DOHH2 (cell line): ENCODE data around the gene RAPGEF5.

Experiments
- H3F3A ChIP-seq: fragments of 200-600 bp; sonication (generic), shearing (Covaris generic); 2 replicates; pipeline ENCODE4 v1.6.0; 2016; ENCODE audit warnings: antibody characterized with exemption, mild to moderate bottlenecking; ENCODE audit not compliant: control insufficient read depth, insufficient read depth
- H3K27ac ChIP-seq: fragments of 200-600 bp; sonication (generic); 2 replicates; pipeline ENCODE4 v1.5.1; 2014; ENCODE audit warnings: low read depth, mild to moderate bottlenecking, low read length, moderate library complexity
- H3K27me3 ChIP-seq: fragments of 200-600 bp; sonication (generic); 2 replicates; pipeline ENCODE4 v1.6.1; 2014; ENCODE audit warnings: mild to moderate bottlenecking, low read length, mixed read lengths; ENCODE audit not compliant: control insufficient read depth
- H3K36me3 ChIP-seq: fragments of 200-600 bp; sonication (generic); 2 replicates; pipeline ENCODE4 v1.6.1; 2014; ENCODE audit warnings: mild to moderate bottlenecking, low read length, moderate library complexity, mixed read lengths; ENCODE audit not compliant: control insufficient read depth
- H3K4me1 ChIP-seq: fragments of 200-600 bp; sonication (generic); 2 replicates; pipeline ENCODE4 v1.6.1; 2014; ENCODE audit warnings: mild to moderate bottlenecking, low read length, mixed read lengths; ENCODE audit not compliant: control insufficient read depth
- H3K4me2 ChIP-seq: fragments of 200-600 bp; sonication (generic); 2 replicates; pipeline ENCODE4 v1.6.0; 2014; ENCODE audit warnings: mild to moderate bottlenecking, low read length, moderate library complexity
- H3K4me3 ChIP-seq: fragments of 200-600 bp; sonication (generic); 2 replicates; pipeline ENCODE4 v1.5.1; 2014; ENCODE audit warnings: mild to moderate bottlenecking, low read length, mixed read lengths
- H3K79me2 ChIP-seq: fragments of 200-600 bp; sonication (generic); 2 replicates; pipeline ENCODE4 v1.6.1; 2014; ENCODE audit warnings: mild to moderate bottlenecking, low read length, mixed read lengths; ENCODE audit not compliant: control insufficient read depth
- H3K9me2 ChIP-seq: fragments of 200-600 bp; sonication (generic); replicated peaks from 2 replicates; pipeline ENCODE4 v1.6.1; 2014; ENCODE audit warnings: mild to moderate bottlenecking, low read length, mixed read lengths; ENCODE audit not compliant: control insufficient read depth
- H3K9me3 ChIP-seq: fragments of 200-600 bp; sonication (generic); 2 replicates; pipeline ENCODE4 v1.6.1; 2014; ENCODE audit warnings: antibody characterized with exemption, low read length, mixed read lengths; ENCODE audit not compliant: control insufficient read depth, insufficient read depth
- H4K20me1 ChIP-seq: fragments of 200-600 bp; sonication (generic); 2 replicates; pipeline ENCODE4 v1.6.0; 2014; ENCODE audit warnings: low read depth, mild to moderate bottlenecking, antibody characterized with exemption, low read length, moderate library complexity; ENCODE audit not compliant: control insufficient read depth, insufficient read depth
- EZH2phosphoT487 ChIP-seq: fragments of 200-600 bp; sonication (generic); IDR thresholded peaks from 2 replicates; pipeline ENCODE4 v1.6.1; 2017; ENCODE audit warnings: borderline replicate concordance, mild to moderate bottlenecking, antibody characterized with exemption, low read length, moderate library complexity, mixed read lengths
- TF ChIP-seq, protein P1 (sequence below): fragments of 200-600 bp; sonication (generic); IDR thresholded peaks from one replicate; pipeline ENCODE4 v1.5.1; 2014; ENCODE audit warnings: antibody characterized with exemption, mild to moderate bottlenecking, low read depth, low read length; ENCODE audit not compliant: poor library complexity, severe bottlenecking

The RAPGEF5 gene

DNA sequence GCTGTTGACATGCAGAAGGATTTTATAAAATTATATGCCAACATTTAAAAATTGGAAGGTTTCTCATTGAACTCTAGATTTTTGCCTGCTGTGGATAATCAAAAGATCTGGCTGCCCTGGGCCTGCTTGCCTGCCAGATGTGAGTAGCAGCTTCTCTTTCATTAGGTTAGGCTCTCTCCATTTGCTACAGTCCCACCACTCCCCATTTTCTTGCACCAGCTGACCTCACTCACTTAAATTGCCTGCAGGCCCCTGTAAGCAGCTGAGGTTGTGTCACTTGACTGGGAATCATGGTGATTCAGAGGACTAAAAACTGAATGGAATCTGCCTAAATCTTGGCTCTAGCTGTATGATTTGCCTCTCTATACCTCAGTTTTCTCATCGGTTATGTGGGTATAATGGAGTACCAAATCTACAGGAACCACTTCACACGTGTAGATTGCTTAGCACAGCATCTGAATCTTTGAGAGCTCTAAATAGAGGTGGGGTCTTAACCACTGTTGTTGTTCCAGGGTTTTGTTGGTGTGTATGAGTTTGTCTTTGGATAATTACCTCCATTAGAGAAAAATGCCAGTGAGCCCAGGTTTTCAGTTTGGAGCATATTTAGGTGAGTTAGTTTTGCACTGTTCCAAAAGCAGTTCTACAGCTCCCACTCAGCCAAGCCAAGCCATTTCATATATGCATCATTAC is 18.6 kb upstream of the RAPGEF5 start:
- Histone ChIP-seq H3K36me3 (peaks cover 20% of the 10 kb centered on the region), H3K27me3 (no peaks in the 10 kb centered on the region), H4K20me1 (no peaks in the 10 kb centered on the region), H3K79me2 (peaks cover 41% of the 10 kb centered on the region), H3K4me2 (peak overlapping the region; percentile 92), H3F3A (peaks cover 48% of the 10 kb centered on the region), H3K4me1 (peaks cover 99% of the 10 kb centered on the region), H3K9me3 (no peaks in the 10 kb centered on the region), H3K4me3 (peak overlapping the region; percentile 75), H3K9me2 (no peaks in the 10 kb centered on the region), H3K27ac (peak overlapping the region; percentile 97)
- TF ChIP-seq EZH2phosphoT487, result no peak
- TF ChIP-seq, protein P1, sequence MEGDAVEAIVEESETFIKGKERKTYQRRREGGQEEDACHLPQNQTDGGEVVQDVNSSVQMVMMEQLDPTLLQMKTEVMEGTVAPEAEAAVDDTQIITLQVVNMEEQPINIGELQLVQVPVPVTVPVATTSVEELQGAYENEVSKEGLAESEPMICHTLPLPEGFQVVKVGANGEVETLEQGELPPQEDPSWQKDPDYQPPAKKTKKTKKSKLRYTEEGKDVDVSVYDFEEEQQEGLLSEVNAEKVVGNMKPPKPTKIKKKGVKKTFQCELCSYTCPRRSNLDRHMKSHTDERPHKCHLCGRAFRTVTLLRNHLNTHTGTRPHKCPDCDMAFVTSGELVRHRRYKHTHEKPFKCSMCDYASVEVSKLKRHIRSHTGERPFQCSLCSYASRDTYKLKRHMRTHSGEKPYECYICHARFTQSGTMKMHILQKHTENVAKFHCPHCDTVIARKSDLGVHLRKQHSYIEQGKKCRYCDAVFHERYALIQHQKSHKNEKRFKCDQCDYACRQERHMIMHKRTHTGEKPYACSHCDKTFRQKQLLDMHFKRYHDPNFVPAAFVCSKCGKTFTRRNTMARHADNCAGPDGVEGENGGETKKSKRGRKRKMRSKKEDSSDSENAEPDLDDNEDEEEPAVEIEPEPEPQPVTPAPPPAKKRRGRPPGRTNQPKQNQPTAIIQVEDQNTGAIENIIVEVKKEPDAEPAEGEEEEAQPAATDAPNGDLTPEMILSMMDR, result no peak

DNA sequence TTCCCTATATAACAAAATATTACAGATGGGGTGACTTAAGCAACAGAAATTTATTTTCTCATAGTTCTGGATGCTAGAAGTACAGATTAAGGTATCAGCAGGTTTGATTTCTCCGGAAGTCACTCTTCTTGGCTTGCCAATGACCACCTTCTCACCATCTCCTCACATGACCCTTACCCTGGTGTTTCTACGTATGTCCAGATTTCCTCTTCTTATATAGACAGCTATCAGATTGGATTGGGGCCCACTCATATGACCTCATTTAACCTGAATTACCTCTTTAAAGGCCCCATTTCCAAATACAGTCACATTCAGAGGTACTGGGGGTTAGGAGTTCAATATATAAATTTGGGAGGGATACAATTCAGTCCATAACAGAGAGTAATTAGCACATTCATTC is 17.0 kb upstream of the RAPGEF5 start:
- H3K27me3 ChIP-seq, result no peaks in the 10 kb centered on the region
- peaks cover 51% of the 10 kb centered on the region for H3F3A ChIP-seq
- peak overlapping the region; percentile 29 for H3K4me3 ChIP-seq
- peaks cover 97% of the 10 kb centered on the region for H3K4me1 ChIP-seq
- no peaks in the 10 kb centered on the region for H3K9me3 ChIP-seq
- peaks cover 15% of the 10 kb centered on the region; the same call in 1 of the 2 replicates for H3K36me3 ChIP-seq
- no peak for TF ChIP-seq EZH2phosphoT487
- TF ChIP-seq, protein P1, result no peak
- no peaks in the 10 kb centered on the region for H4K20me1 ChIP-seq
- H3K79me2 ChIP-seq, result peaks cover 25% of the 10 kb centered on the region
- peak overlapping the region; percentile 97 for H3K27ac ChIP-seq
- peak overlapping the region; percentile 92 for H3K4me2 ChIP-seq
- H3K9me2 ChIP-seq, result no peaks in the 10 kb centered on the region

DNA sequence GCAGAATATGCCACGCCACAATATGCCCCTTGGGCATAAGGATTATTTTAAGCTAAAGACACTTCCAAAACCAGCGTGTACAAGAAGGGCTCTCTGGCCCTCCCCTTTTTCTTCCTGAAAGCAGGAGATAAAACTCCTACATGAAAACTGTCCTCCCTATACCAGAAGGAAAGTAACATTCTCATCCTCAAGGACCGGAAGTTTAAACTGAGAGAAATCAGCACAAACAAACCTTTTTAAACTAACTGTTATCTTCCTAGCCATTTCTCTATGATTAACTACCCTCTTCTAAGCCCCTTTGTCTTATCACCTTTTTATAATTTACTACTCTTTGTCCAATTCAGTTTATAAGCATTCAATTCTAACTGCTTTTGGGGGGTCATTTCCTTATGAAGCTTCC is 16.4 kb upstream of the RAPGEF5 start:
- Histone ChIP-seq H4K20me1 (no peaks in the 10 kb centered on the region), H3K27ac (peak overlapping the region; percentile 97), H3K9me3 (no peaks in the 10 kb centered on the region), H3K4me3 (peak overlapping the region; percentile 17), H3K36me3 (peaks cover 15% of the 10 kb centered on the region; the same call in 1 of the 2 replicates), H3K27me3 (no peaks in the 10 kb centered on the region), H3K4me2 (peak overlapping the region; percentile 92), H3K9me2 (no peaks in the 10 kb centered on the region), H3K79me2 (peaks cover 21% of the 10 kb centered on the region), H3K4me1 (peaks cover 98% of the 10 kb centered on the region), H3F3A (peaks cover 47% of the 10 kb centered on the region)
- TF ChIP-seq, protein P1, result no peak
- TF ChIP-seq EZH2phosphoT487, result no peak
